Fibroblast of the conjunctiva (primary cell): ENCODE results near the gene GJB1.
"Not testable (repeated sequence)": the region's sequence is repeated elsewhere in the genome, so short reads cannot be mapped to it uniquely, and the experiment has no call there.

Experiments used
- DNase-seq: peaks from one replicate; pipeline ENCODE4 v3.0.0-alpha.2; 2010; ENCODE audit warnings: low read depth

The GJB1 gene

GRCh38 chrX:71222929-71223328, at the start of gene GJB1:
Gene GJB1, plus strand, starts transcription at chrX:71223224. Its CDS starts 484 bp downstream, at chrX:71223708.
- no peak for DNase-seq

- DNase-seq, result no peak
Observed at GRCh38 chrX:71173440-71173839, 49.6 kb upstream of the GJB1 start.

GRCh38 chrX:71174795-71175194, 48.2 kb upstream of the GJB1 start:
- no peak for DNase-seq

- DNase-seq, result no peak
Observed at GRCh38 chrX:71175531-71175930, 47.5 kb upstream of the GJB1 start.

- DNase-seq, result no peak
Observed at GRCh38 chrX:71177327-71177726, 45.7 kb upstream of the GJB1 start.

GRCh38 chrX:71178908-71179307, 44.1 kb upstream of the GJB1 start:
- peak; percentile 60 for DNase-seq

- DNase-seq, result not testable (repeated sequence)
Observed at GRCh38 chrX:71180579-71181265, 42.3 kb upstream of the GJB1 start.

- no peak for DNase-seq
Observed at GRCh38 chrX:71181558-71181909, 41.5 kb upstream of the GJB1 start.

- peak; percentile 94 for DNase-seq
Observed at GRCh38 chrX:71181910-71182799, 40.9 kb upstream of the GJB1 start.

GRCh38 chrX:71182871-71183270, 40.2 kb upstream of the GJB1 start:
- no peak for DNase-seq

GRCh38 chrX:71183341-71183740, 39.7 kb upstream of the GJB1 start:
- no peak for DNase-seq

GRCh38 chrX:71184092-71184491, 38.9 kb upstream of the GJB1 start:
- no peak for DNase-seq

GRCh38 chrX:71184803-71185495, 38.1 kb upstream of the GJB1 start:
- DNase-seq, result no peak

- DNase-seq, result no peak
Observed at GRCh38 chrX:71191248-71191647, 31.8 kb upstream of the GJB1 start.

GRCh38 chrX:71195964-71196649, 26.9 kb upstream of the GJB1 start:
- no peak for DNase-seq

GRCh38 chrX:71198066-71198465, 25.0 kb upstream of the GJB1 start:
- DNase-seq, result no peak

- no peak for DNase-seq
Observed at GRCh38 chrX:71199252-71200008, 23.6 kb upstream of the GJB1 start.

- DNase-seq, result peak; percentile 3
Observed at GRCh38 chrX:71210816-71211215, 12.2 kb upstream of the GJB1 start.

- no peak for DNase-seq
Observed at GRCh38 chrX:71212536-71212935, 10.5 kb upstream of the GJB1 start.

GRCh38 chrX:71214152-71214551, 8.9 kb upstream of the GJB1 start:
- DNase-seq, result no peak

- DNase-seq, result no peak
Observed at GRCh38 chrX:71214604-71215337, 8.3 kb upstream of the GJB1 start.
